HepG2 (cell line): ENCODE results near the gene AGER. TPM values are rescaled to one million over a fixed set of nuclear protein-coding genes. Genes with fewer than 3 reads are reported as not detected.

Experiments used
- FOXA3 ChIP-seq: IDR thresholded peaks from 2 replicates; pipeline ENCODE4 v1.6.1; 2016; ENCODE audit warnings: missing genetic modification reagents, missing compliant biosample characterization
- FOXM1 ChIP-seq: sonication (generic); formaldehyde crosslinking; IDR thresholded peaks from 2 replicates; pipeline ENCODE4 v1.5.0; 2020; ENCODE audit warnings: missing genetic modification reagents
- GLI4 ChIP-seq: sonication (generic); formaldehyde crosslinking; IDR thresholded peaks from 2 replicates; pipeline ENCODE4 v1.5.1; 2020; ENCODE audit warnings: missing genetic modification reagents, mild to moderate bottlenecking, moderate library complexity, borderline replicate concordance
- GPN1 ChIP-seq: sonication (generic); formaldehyde crosslinking; IDR thresholded peaks from 2 replicates; pipeline ENCODE4 v1.5.1; 2020; ENCODE audit warnings: missing genetic modification reagents, borderline replicate concordance
- GTF2F1 ChIP-seq: fragments of 150-350 bp; IDR thresholded peaks from 2 replicates; pipeline ENCODE4 v1.6.1; 2014; ENCODE audit warnings: low read length
- HES4 ChIP-seq: sonication (generic); formaldehyde crosslinking; IDR thresholded peaks from 2 replicates; pipeline ENCODE4 v1.9.0; 2021; ENCODE audit warnings: mild to moderate bottlenecking, missing genetic modification reagents, borderline replicate concordance
- HOXD1 ChIP-seq: sonication (generic); formaldehyde crosslinking; IDR thresholded peaks from 2 replicates; pipeline ENCODE4 v1.5.0; 2020; ENCODE audit warnings: missing genetic modification reagents
- MAFF ChIP-seq: IDR thresholded peaks from 2 replicates; pipeline ENCODE4 v1.6.1; 2011; ENCODE audit warnings: low read depth, low read length, improper control_type of control experiment
- MIXL1 ChIP-seq: IDR thresholded peaks from 2 replicates; pipeline ENCODE4 v1.6.1; 2016
- NFIB ChIP-seq: sonication (generic); formaldehyde crosslinking; IDR thresholded peaks from 2 replicates; pipeline ENCODE4 v1.9.0; 2021; ENCODE audit warnings: missing genetic modification reagents, mild to moderate bottlenecking, borderline replicate concordance
- PAF1 ChIP-seq: IDR thresholded peaks from 2 replicates; pipeline ENCODE4 v1.6.1; 2016; ENCODE audit warnings: missing genetic modification reagents, missing compliant biosample characterization
- PTBP1 ChIP-seq: fragments of 200-400 bp; formaldehyde crosslinking; IDR thresholded peaks from 2 replicates; pipeline ENCODE4 v1.6.1; 2018; ENCODE audit warnings: low read length, low read depth; ENCODE audit not compliant: poor library complexity, severe bottlenecking
- ZFP82 ChIP-seq: sonication (generic); formaldehyde crosslinking; IDR thresholded peaks from 2 replicates; pipeline ENCODE4 v1.5.1; 2020; ENCODE audit warnings: mild to moderate bottlenecking, missing genetic modification reagents, borderline replicate concordance
- ZFYVE20 ChIP-seq: sonication (generic); formaldehyde crosslinking; IDR thresholded peaks from 2 replicates; pipeline ENCODE4 v1.8.0; 2023; ENCODE audit warnings: low read depth, mild to moderate bottlenecking, moderate library complexity, missing genetic modification reagents, borderline replicate concordance
- ZMYM2 ChIP-seq: sonication (generic); formaldehyde crosslinking; IDR thresholded peaks from 2 replicates; pipeline ENCODE4 v1.8.0; 2022; ENCODE audit warnings: mild to moderate bottlenecking, missing genetic modification reagents
- ZNF20 ChIP-seq: sonication (generic); formaldehyde crosslinking; IDR thresholded peaks from 2 replicates; pipeline ENCODE4 v1.4.0; 2020; ENCODE audit warnings: mild to moderate bottlenecking, moderate library complexity, missing genetic modification reagents
- ZNF367 ChIP-seq: sonication (generic); formaldehyde crosslinking; IDR thresholded peaks from 2 replicates; pipeline ENCODE4 v1.4.0; 2020; ENCODE audit warnings: missing genetic modification reagents, borderline replicate concordance
- ZNF382 ChIP-seq: sonication (generic); formaldehyde crosslinking; IDR thresholded peaks from 2 replicates; pipeline ENCODE4 v1.5.0; 2020; ENCODE audit warnings: missing genetic modification reagents, mild to moderate bottlenecking, borderline replicate concordance
- ZNF451 ChIP-seq: sonication (generic); formaldehyde crosslinking; IDR thresholded peaks from 2 replicates; pipeline ENCODE4 v1.5.0; 2020; ENCODE audit warnings: mild to moderate bottlenecking, missing genetic modification reagents
- ZNF703 ChIP-seq: sonication (generic); formaldehyde crosslinking; IDR thresholded peaks from 2 replicates; pipeline ENCODE4 v1.5.1; 2020; ENCODE audit warnings: missing genetic modification reagents, mild to moderate bottlenecking, moderate library complexity, borderline replicate concordance
- ZNF737 ChIP-seq: sonication (generic); formaldehyde crosslinking; IDR thresholded peaks from 2 replicates; pipeline ENCODE4 v1.5.0; 2020; ENCODE audit warnings: missing genetic modification reagents, mild to moderate bottlenecking, borderline replicate concordance
- polyA plus RNA-seq, 8 experiments: library from polyadenylated mRNA; depleted of rRNA in 3 of 8; stranded (reverse) in 7 of 8; unstranded in 1 of 8; fragments of >200 nt; fragmentation: Illumina TruSeq in 4 of 8; extraction: Trizol in 4 of 8; gene quantifications; 2 replicates each; pipeline versions ENCODE4 v1.2.1 to v1.2.3, GENCODE V29; 2011 to 2016; ENCODE audit warnings: low read depth in 4 of 8, missing spikeins in 1 of 8, mixed read lengths in 1 of 8; ENCODE audit not compliant: insufficient read depth in 1 of 8
- total RNA-seq, 5 experiments: library from RNA; depleted of rRNA; stranded (reverse); fragments of >200 nt; fragmentation: Illumina TruSeq; extraction: Trizol; gene quantifications; 2 replicates each; pipeline ENCODE4 v1.2.3, GENCODE V29; 2016; ENCODE audit warnings: low read depth in 1 of 5
- TF ChIP-seq, protein P1 (sequence below): sonication (generic); formaldehyde crosslinking; conservative IDR thresholded peaks from 2 replicates; pipeline ENCODE4 v1.4.0; 2020; ENCODE audit warnings: missing genetic modification reagents
- TF ChIP-seq, protein P2 (sequence below): sonication (generic); formaldehyde crosslinking; IDR thresholded peaks from 2 replicates; pipeline ENCODE4 v1.8.1; 2023; ENCODE audit warnings: mild to moderate bottlenecking, missing genetic modification reagents
- TF ChIP-seq, protein P3 (sequence below): sonication (generic); formaldehyde crosslinking; IDR thresholded peaks from 2 replicates; pipeline ENCODE4 v1.4.0; 2020; ENCODE audit warnings: missing genetic modification reagents
- TF ChIP-seq, protein P4 (sequence below): sonication (generic); formaldehyde crosslinking; IDR thresholded peaks from 2 replicates; pipeline ENCODE4 v1.4.0; 2020; ENCODE audit warnings: missing genetic modification reagents
- TF ChIP-seq, protein P5 (sequence below): sonication (generic); formaldehyde crosslinking; IDR thresholded peaks from 2 replicates; pipeline ENCODE4 v1.8.0; 2022; ENCODE audit warnings: missing genetic modification reagents, mild to moderate bottlenecking, inconsistent platforms, borderline replicate concordance

AGER gene
- total and polyA plus RNA-seq, 2 of the 13 experiments (the other 11 are each of a cell fraction or from before 2014, with no cell fraction given), result 1.9 to 5.1 TPM

DNA sequence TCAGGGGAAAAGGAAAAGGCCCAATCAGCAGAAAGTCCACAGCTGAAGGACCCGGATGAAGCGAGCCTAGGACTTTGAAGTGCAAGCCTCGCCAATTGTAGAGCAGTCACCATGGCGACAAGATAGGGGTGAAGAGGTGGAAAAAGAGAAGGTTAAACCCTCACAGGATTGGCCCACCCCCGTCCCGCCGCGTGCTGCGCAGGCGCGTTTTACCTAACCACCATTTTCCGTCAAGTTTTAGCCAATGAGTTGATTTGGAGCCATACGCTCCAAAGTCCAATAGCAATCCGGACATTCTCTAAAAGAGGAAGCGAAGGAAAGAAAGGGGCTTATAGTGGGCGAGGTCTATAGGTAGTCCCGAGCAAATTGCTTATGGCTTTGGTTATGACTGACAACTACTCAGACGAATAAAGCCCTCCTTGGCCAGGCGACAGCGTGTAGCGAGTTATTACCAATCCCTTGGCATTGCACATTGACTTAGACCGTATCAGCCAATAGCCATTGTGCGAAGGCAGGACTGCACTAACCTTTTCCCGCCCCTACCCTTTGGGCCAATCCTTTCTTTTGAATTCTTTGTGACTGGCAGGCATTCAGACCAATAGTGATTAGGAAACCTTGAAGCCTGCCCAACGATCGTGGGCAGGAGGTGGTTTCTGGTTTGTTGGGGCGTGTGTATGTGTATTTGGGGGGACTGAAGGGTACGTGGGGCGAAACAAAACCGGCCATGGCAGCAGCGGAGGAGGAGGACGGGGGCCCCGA lies 6.1 kb downstream of the AGER start, which contains the start of gene RNF5 (continued):
- TF ChIP-seq ZNF703 (no peak), FOXM1 (CRISPR knock-in tag) (no peak), NFIB (CRISPR knock-in tag) (no peak), ZNF382 (CRISPR knock-in tag) (no peak), ZNF367 (CRISPR knock-in tag) (no peak), ZFP82 (CRISPR knock-in tag) (no peak), ZNF451 (CRISPR knock-in tag) (no peak), MAFF (peak; percentile 99), GPN1 (CRISPR knock-in tag) (no peak), HOXD1 (CRISPR knock-in tag) (no peak), FOXA3 (CRISPR knock-in tag) (peak; percentile 50; the same call in 1 of the 2 replicates), MIXL1 (CRISPR knock-in tag) (no peak), ZFYVE20 (CRISPR knock-in tag) (no peak), ZNF737 (CRISPR knock-in tag) (no peak), ZMYM2 (no peak), ZNF20 (no peak), GLI4 (CRISPR knock-in tag) (no peak), GTF2F1 (0 out of 2 replicates have a peak, but pooled peaks have one; percentile 5), PTBP1 (no peak), PAF1 (CRISPR knock-in tag) (no peak), HES4 (CRISPR knock-in tag) (no peak)
- TF ChIP-seq, protein P1, sequence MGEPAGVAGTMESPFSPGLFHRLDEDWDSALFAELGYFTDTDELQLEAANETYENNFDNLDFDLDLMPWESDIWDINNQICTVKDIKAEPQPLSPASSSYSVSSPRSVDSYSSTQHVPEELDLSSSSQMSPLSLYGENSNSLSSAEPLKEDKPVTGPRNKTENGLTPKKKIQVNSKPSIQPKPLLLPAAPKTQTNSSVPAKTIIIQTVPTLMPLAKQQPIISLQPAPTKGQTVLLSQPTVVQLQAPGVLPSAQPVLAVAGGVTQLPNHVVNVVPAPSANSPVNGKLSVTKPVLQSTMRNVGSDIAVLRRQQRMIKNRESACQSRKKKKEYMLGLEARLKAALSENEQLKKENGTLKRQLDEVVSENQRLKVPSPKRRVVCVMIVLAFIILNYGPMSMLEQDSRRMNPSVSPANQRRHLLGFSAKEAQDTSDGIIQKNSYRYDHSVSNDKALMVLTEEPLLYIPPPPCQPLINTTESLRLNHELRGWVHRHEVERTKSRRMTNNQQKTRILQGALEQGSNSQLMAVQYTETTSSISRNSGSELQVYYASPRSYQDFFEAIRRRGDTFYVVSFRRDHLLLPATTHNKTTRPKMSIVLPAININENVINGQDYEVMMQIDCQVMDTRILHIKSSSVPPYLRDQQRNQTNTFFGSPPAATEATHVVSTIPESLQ (CRISPR knock-in tag), result no peak
- TF ChIP-seq, protein P2, sequence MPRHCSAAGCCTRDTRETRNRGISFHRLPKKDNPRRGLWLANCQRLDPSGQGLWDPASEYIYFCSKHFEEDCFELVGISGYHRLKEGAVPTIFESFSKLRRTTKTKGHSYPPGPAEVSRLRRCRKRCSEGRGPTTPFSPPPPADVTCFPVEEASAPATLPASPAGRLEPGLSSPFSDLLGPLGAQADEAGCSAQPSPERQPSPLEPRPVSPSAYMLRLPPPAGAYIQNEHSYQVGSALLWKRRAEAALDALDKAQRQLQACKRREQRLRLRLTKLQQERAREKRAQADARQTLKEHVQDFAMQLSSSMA (CRISPR knock-in tag), result no peak
- TF ChIP-seq, protein P3, sequence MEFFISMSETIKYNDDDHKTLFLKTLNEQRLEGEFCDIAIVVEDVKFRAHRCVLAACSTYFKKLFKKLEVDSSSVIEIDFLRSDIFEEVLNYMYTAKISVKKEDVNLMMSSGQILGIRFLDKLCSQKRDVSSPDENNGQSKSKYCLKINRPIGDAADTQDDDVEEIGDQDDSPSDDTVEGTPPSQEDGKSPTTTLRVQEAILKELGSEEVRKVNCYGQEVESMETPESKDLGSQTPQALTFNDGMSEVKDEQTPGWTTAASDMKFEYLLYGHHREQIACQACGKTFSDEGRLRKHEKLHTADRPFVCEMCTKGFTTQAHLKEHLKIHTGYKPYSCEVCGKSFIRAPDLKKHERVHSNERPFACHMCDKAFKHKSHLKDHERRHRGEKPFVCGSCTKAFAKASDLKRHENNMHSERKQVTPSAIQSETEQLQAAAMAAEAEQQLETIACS (CRISPR knock-in tag), result no peak
- TF ChIP-seq, protein P4, sequence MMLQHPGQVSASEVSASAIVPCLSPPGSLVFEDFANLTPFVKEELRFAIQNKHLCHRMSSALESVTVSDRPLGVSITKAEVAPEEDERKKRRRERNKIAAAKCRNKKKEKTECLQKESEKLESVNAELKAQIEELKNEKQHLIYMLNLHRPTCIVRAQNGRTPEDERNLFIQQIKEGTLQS, result no peak
- TF ChIP-seq, protein P5, sequence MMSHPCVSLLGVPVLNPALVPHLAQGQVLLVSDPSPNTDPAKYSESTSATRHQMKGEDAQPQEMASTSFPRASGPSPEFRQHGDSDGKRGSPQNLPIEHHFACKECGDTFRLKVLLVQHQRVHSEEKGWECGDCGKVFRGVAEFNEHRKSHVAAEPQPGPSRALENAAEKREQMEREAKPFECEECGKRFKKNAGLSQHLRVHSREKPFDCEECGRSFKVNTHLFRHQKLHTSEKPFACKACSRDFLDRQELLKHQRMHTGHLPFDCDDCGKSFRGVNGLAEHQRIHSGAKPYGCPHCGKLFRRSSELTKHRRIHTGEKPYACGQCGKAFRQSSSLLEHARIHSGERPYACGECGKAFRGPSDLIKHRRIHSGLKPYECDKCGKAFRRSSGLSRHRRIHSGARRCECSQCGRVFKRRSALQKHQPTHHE (CRISPR knock-in tag), result 0 out of 2 replicates have a peak, but pooled peaks have one; percentile 5
